ENCODE results near the gene SLC44A1.

DNA sequence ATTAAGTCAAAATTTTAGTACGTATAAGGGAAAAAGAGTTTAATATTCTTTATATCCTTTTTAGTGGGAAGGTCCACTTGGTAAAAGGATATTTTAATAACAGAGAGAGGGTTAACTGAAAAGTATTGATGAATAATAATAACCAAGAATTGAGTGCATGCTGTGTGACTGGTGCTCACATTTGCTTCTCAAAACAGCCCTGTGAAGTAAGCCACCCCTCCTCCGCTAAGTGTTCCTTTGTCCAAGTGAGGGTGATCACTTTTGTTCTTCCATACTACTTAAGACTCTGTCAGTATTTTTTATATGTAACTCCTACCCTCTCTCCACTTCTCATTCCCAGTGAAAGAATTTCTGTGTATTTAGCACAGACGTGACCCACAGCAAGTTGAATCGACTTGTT, 51.5 kb downstream of the SLC44A1 start:
- TF ChIP-seq POLR2A (IDR thresholded peaks at IDR 0.05): no peak
- TF ChIP-seq, protein P1, sequence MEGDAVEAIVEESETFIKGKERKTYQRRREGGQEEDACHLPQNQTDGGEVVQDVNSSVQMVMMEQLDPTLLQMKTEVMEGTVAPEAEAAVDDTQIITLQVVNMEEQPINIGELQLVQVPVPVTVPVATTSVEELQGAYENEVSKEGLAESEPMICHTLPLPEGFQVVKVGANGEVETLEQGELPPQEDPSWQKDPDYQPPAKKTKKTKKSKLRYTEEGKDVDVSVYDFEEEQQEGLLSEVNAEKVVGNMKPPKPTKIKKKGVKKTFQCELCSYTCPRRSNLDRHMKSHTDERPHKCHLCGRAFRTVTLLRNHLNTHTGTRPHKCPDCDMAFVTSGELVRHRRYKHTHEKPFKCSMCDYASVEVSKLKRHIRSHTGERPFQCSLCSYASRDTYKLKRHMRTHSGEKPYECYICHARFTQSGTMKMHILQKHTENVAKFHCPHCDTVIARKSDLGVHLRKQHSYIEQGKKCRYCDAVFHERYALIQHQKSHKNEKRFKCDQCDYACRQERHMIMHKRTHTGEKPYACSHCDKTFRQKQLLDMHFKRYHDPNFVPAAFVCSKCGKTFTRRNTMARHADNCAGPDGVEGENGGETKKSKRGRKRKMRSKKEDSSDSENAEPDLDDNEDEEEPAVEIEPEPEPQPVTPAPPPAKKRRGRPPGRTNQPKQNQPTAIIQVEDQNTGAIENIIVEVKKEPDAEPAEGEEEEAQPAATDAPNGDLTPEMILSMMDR (IDR thresholded peaks at IDR 0.05): no peak
- no peak for TF ChIP-seq EP300 (IDR thresholded peaks at IDR 0.05; ENCODE audit: low read depth)
- TF ChIP-seq POLR2AphosphoS5 (IDR thresholded peaks at IDR 0.05): no peak
